NCI-H1092 (cell line): ENCODE data around the gene DGKG.

Source experiments
- DNase-seq: peaks from one replicate; lab custom pipeline; 2025; lab: John Stamatoyannopoulos, UW

The DGKG gene

GRCh38 chr3:186109897-186110803 lies 251.9 kb downstream of the DGKG start:
- DNase-seq = no peak

DNA sequence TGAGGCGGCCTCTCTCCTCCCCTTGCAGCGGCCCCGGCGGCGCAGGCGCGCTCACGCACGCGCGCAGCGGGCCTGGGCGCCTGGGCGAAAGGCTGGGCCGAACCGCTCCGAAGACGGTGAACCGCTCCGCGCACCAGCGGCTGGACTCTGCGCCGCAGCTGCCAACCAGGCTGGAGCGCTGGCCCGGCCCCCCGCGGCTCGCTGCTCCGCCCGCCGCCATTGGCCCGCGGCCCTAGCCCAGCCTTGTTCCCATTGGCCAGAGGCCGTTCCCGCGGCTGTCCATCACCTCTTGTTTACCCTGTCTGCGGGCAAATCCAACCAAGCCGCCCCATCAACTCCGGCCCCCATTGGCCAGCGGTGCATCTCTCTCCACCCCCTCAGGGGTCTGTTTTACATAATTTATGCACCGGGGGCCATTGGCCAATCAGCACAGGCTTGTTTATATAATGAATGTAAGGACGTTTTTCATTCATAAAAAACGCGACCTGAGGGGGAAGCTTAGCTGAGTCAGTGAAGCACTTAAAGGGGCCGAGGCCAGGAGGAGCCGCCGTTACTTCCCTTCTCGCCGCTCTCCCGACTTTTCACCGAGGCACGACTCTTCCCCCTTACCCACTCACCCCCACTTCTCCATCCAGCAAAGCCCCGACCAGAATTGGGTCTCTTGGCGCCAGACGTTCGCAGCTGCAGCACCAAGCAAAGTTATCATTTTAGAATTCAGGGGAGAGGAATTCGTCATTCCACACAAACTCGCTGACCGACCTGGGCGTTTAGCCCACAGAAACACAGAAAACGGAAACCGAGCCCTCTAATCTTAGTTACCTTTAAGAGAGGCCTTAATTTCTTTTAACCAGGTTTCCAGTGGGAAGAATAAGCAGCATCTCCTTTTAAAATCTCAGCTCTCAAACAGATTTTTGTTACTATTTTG lies 252.8 kb downstream of the DGKG start, which contains the start of gene ETV5:
TSS of gene ETV5 (minus strand) at position 149 of the 925 bp plus-strand sequence. CDS start 3,221 bp downstream, outside the sequence.
- peak; percentile 98 for DNase-seq

DNA sequence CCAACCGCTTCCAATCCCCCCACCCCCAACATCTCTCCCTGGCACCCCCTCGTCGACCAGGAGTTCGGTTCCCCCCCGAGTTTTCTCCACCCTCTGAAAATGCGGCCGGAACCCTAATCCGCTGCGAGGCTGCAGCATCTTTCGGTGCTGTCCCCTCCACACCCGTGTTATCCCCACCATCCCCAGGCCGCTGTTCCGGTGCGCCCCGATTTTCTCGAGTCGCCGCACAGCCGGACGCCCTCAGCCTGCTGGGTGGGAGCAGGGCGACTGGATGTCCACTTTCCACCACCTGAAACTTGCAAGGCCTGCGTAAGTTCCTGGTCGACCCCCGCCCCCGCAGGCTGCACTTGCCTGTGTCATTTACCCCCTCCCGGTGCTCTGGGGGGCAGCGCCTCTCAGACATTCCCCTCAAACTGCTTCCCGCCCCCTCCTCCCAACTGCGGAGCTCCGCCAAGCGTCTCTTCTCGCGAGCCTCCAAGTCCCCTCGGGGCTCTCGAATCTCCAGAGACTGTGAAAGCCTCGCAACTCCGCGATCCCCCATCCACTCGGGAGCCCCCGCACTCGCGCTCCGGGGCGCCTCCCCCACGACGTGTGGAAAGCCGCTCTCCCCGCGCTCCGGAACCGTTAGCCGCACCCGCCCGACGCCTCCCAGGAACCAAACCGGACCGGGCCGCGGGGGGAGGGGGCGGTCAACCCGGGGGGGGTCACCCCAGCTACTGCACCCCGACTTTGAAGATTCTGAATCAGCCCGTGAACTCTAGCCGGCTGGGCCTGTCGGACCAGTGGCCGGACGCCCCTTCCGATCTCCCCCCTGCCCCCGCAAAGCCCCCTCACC lies 253.7 kb downstream of the DGKG start:
- peak; percentile 20 for DNase-seq

DNA sequence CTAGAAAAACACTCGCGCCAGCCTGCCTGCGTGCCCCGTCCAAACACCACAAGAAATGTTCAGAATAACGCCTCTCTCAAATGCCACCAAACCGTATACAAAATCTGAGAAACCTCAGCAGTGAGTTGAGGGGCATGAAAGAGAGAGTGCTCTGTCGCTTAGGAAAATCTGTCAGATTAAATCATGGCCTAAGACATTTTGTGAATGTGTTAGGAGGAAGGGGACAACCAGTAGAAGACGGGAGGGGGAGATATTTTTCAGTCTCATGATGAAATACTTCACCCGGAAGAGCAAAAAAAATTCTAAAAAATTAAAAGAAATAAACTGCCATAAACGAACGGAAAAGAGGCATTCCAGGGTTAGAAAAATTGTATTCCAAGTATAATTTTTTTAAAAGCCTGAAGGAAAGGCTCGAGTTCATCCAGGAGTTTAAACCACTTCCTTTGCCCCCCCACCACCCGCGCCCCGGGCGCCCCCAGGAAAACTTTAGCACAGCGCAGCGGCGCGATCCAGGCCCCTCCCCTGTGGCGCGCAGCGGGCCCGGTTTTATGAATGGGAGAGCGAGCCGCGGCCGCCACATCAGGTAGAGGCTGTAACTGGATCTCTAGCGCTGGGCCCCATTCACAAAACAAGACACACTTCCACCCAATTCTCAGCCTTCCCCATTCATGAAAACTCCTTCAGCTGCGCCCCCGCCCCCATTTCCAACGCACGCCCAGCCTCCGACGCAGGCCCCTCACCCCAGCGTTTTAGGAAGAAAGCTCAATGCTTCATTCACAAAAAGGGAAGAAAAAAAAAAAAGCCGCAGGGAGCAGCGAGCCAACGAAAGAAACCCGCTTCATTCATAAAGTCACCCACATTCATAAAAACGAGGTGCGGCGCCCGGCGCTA lies 254.6 kb downstream of the DGKG start:
- peak; percentile 49 for DNase-seq

DNA sequence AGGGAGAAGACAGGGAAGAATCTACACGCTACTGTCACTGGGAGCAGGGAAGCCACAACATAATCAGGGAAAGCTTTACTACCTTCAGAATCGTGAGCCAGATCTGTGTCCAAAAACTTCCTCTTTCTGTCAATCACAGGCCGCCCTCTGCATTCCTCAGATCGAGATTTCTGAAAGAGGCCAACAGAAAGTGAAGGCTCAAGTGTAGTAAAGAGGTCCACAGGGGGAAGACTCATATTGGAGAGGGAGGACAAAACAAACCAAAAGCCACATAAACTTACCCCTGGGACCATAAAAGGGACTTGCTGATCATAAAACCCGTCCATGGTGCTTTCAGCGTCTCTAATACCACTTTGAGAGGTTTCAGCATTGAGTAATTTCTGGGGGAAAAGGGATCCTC lies 256.5 kb downstream of the DGKG start:
- DNase-seq = no peak

- no peak for DNase-seq
Observed at GRCh38 chr3:186102687-186103086, 259.3 kb downstream of the DGKG start.

DNA sequence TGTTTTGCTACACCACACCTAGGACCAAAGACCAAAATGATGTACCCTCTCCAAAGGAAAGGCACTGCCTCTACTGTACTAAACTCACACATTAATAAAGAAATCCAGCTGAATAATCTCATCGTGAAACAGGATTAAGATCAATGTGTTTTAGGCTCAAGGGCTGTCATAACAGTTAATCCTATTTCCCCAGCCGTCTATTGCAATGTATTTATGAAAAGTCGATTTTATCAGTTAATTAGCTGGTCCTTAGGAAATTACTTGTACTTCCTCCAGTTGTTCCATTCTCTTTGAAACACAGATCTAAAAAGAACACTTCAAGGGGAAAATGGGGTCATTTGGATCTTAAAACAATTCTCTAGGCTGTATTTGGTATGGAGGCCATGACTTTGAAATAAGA lies 261.6 kb downstream of the DGKG start:
- no peak for DNase-seq

DNA sequence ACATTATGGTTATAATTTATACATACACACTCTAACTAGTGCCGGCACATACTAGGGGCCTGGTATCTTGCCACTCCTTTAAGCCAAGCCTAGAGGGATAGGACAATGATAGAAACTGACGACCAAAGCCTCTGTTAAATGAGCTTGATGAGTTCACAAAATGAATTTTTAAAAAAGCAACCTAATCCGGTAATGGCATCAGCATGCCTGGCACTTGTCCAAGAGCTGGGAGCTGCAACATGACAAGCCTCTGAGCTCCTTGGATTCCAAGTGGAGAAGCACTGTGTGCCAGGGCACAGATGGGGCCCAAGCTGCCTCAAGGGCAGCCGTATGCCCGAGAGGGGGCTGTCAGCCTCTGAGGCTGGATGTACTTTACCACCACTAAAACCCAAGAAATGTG lies 262.9 kb downstream of the DGKG start:
- DNase-seq = peak; percentile 29

GRCh38 chr3:186098740-186099139 lies 263.3 kb downstream of the DGKG start:
- DNase-seq = no peak

- peak; percentile 72 for DNase-seq
Observed at GRCh38 chr3:186097663-186098451, 264.2 kb downstream of the DGKG start.

DNA sequence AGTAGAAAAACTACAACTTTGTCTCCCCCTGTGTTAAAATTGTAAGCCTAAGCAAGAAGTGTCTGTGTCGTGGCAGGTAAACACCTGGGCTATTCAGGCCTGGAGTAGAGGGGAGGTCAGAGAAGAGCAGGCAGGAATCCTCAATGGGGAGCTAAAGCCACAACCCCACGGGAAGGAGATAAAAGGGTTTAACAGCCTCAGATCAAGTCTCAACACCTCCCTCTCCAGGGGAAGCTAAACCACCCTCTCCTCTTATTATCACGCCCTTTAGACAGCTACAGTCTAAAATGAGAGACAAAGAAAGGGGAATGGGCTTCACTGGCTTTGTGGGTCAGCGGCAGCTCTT lies 264.7 kb downstream of the DGKG start:
- DNase-seq = no peak
